BLaER1 (cell line): Measurements from ENCODE around the gene EED.

Source experiments
- H3K27ac ChIP-seq: shearing (Covaris generic); formaldehyde crosslinking; 2 replicates; pipeline ENCODE4 v1.8.1; 2022
- H3K27me3 ChIP-seq: shearing (Covaris generic); formaldehyde crosslinking; 2 replicates; pipeline ENCODE4 v1.8.1; 2022
- H3K36me3 ChIP-seq: shearing (Covaris generic); formaldehyde crosslinking; 2 replicates; pipeline ENCODE4 v1.8.1; 2022
- H3K4me1 ChIP-seq: shearing (Covaris generic); formaldehyde crosslinking; 2 replicates; pipeline ENCODE4 v1.8.1; 2022
- H3K4me2 ChIP-seq: shearing (Covaris generic); formaldehyde crosslinking; 2 replicates; pipeline ENCODE4 v1.8.1; 2022
- H3K4me3 ChIP-seq: shearing (Covaris generic); formaldehyde crosslinking; 2 replicates; pipeline ENCODE4 v1.8.1; 2022
- H3K9ac ChIP-seq: shearing (Covaris generic); formaldehyde crosslinking; 2 replicates; pipeline ENCODE4 v1.8.1; 2022
- H3K9me3 ChIP-seq: shearing (Covaris generic); formaldehyde crosslinking; 2 replicates; pipeline ENCODE4 v1.8.1; 2022
- H4K20me1 ChIP-seq: shearing (Covaris generic); formaldehyde crosslinking; 2 replicates; pipeline ENCODE4 v1.8.1; 2022
- Cebpa-rat ChIP-seq: shearing (Covaris generic); IDR thresholded peaks from 2 replicates; pipeline ENCODE4 v1.8.1; 2022

EED gene

DNA sequence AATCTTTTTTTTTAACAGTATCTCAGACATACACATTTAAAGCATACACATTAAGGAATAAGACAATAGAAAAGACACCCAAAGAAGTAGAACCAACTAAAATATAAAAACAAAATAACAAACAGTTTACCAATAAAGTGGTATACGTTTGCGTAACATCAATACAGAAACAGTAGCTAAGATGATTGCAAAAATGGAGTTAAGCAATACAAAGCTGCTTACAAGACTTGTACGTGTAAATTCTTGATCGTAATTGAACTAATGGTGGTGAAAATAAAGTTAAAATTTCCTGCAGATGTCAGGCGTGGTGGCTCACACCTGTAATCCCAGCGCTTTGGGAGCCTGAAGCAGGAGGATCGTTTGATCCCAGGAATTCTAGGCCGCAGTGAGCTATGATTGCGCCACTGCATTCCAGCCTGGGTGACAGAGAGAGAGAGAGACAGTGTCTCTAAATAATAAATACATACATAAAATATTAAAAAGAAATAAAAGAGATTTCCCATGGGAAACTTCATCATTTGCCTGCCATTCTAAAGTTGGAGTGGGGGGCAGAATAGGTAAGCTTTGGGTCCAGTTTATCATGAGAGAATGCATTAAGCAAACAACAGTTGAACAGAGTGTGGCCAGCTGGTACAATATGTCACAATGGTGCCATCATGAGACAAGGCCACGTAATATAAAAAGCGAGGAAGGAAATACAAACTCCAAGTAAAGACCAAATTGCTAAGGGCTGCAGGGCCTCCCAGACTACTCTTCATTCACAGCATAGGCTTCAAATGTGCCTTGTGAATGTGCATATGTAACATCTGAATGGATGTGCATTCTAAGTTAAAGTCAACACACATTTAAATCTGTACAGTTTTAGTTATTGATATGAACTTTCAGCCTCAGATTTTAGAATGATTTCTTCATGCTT lies 38.9 kb upstream of the EED start:
- H3K4me1 ChIP-seq: peaks cover 25% of the 10 kb centered on the region
- no peaks in the 10 kb centered on the region for H3K36me3 ChIP-seq
- no peak overlapping the region for H3K4me2 ChIP-seq
- H3K27me3 ChIP-seq: no peaks in the 10 kb centered on the region
- no peak overlapping the region for H3K4me3 ChIP-seq
- no peaks in the 10 kb centered on the region for H4K20me1 ChIP-seq
- no peaks in the 10 kb centered on the region for H3K9me3 ChIP-seq
- no peak overlapping the region for H3K9ac ChIP-seq
- no peak for TF ChIP-seq Cebpa-rat
- H3K27ac ChIP-seq: no peak overlapping the region

DNA sequence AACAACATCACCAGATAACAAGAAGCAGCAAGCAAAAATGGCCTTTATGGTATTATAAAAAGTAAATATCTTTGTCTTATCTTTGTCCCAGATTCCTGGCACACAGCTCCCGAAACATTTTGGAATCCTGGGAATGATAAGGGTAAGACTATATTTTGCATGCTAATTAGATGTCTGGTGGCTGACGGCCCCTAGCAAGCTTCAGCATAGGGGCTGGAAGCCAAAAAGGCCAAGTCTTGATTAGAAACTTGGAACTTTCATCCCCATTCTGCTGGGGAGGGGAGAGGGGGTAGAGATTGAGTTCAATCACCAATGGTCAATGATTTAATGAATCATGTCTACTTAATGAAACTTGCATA lies 38.2 kb upstream of the EED start:
- no peaks in the 10 kb centered on the region for H3K27me3 ChIP-seq
- no peak for TF ChIP-seq Cebpa-rat
- no peak overlapping the region for H3K9ac ChIP-seq
- H3K36me3 ChIP-seq: no peaks in the 10 kb centered on the region
- H3K9me3 ChIP-seq: no peaks in the 10 kb centered on the region
- no peak overlapping the region for H3K4me3 ChIP-seq
- no peaks in the 10 kb centered on the region for H4K20me1 ChIP-seq
- H3K4me2 ChIP-seq: no peak overlapping the region
- H3K27ac ChIP-seq: no peak overlapping the region
- peaks cover 25% of the 10 kb centered on the region for H3K4me1 ChIP-seq

GRCh38 chr11:86207413-86207812 lies 37.1 kb upstream of the EED start:
- H4K20me1 ChIP-seq: no peaks in the 10 kb centered on the region
- no peak overlapping the region for H3K4me3 ChIP-seq
- no peak overlapping the region for H3K9ac ChIP-seq
- H3K9me3 ChIP-seq: no peaks in the 10 kb centered on the region
- no peaks in the 10 kb centered on the region for H3K27me3 ChIP-seq
- H3K27ac ChIP-seq: no peak overlapping the region
- no peak overlapping the region for H3K4me2 ChIP-seq
- peaks cover 19% of the 10 kb centered on the region for H3K4me1 ChIP-seq
- H3K36me3 ChIP-seq: no peaks in the 10 kb centered on the region
- no peak for TF ChIP-seq Cebpa-rat

- no peak overlapping the region for H3K4me2 ChIP-seq
- no peak overlapping the region for H3K27ac ChIP-seq
- H3K36me3 ChIP-seq: no peaks in the 10 kb centered on the region
- no peak overlapping the region for H3K4me3 ChIP-seq
- H3K9ac ChIP-seq: no peak overlapping the region
- H3K27me3 ChIP-seq: no peaks in the 10 kb centered on the region
- H3K4me1 ChIP-seq: peaks cover 10% of the 10 kb centered on the region; the same call in 1 of the 2 replicates
- H4K20me1 ChIP-seq: no peaks in the 10 kb centered on the region
- TF ChIP-seq Cebpa-rat: no peak
- no peaks in the 10 kb centered on the region for H3K9me3 ChIP-seq
These were observed 36.0 kb upstream of the EED start for GRCh38 chr11:86208572-86208971.

DNA sequence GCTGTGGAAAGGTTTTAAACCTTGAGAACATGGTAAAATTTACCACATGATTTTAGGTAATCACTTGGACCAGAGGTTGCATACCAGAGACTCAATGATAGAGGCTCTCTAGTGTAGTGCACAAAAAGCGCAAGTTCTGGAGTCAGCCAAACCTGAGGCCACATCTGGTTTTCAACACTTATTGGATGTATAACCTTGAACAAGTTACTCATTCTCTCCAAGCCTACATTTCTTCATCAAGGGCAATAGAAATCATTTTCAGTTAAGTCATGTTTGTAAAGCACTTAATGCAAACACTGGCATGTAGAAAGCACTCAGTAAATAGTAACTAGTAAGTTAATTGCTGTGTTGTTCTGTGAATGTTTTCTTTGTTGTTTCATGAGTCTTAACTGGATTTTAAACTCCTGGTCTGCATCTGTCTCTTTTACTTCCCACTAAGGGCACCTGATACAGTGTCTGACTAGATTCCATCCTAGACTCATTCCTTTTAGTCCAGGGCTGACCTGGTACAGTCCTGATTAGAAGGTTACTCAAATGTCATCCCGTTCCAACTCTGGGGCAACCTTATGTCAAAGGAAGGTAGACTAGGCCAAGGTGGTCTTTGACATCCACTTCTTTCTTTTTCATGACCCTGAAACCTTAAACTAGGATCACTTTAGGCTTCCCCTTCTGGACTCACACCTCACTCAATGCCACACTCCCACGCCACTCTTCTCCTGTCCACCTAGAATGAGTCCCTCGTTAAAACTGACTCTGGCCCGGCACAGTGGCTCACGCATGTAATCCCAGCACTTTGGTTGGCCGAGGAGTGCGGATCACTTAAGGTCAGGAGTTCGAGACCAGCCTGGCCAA lies 34.5 kb upstream of the EED start:
- Histone ChIP-seq H3K36me3 (no peaks in the 10 kb centered on the region), H3K9ac (no peak overlapping the region), H3K27me3 (no peaks in the 10 kb centered on the region), H3K4me3 (no peak overlapping the region), H4K20me1 (no peaks in the 10 kb centered on the region), H3K4me1 (no peaks in the 10 kb centered on the region), H3K4me2 (no peak overlapping the region), H3K27ac (no peak overlapping the region), H3K9me3 (no peaks in the 10 kb centered on the region)
- TF ChIP-seq Cebpa-rat: no peak

GRCh38 chr11:86210898-86211297 lies 33.7 kb upstream of the EED start:
- no peaks in the 10 kb centered on the region for H3K27me3 ChIP-seq
- no peaks in the 10 kb centered on the region for H3K9me3 ChIP-seq
- no peaks in the 10 kb centered on the region for H3K4me1 ChIP-seq
- no peaks in the 10 kb centered on the region for H4K20me1 ChIP-seq
- no peaks in the 10 kb centered on the region for H3K36me3 ChIP-seq
- H3K4me2 ChIP-seq: no peak overlapping the region
- H3K27ac ChIP-seq: no peak overlapping the region
- TF ChIP-seq Cebpa-rat: no peak
- no peak overlapping the region for H3K9ac ChIP-seq
- no peak overlapping the region for H3K4me3 ChIP-seq

DNA sequence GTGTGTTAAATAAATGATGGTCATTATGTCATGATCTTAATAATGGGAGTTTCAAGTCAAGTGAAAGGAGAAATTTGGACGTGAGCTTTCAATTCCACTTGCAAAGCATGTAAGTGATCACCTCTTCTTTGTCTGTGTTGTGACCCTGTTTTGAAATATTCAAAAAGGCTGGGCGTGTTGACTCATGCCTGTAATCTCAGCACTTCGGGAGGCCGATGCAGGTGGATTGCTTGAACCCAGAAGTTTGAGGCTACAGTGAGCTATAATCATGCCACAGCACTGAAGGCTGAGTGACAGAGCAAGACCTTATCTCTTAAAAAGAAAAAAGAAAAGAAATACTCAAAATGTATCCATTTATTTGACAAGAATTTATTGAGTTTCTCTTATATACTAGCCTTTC lies 32.9 kb upstream of the EED start:
- H3K9me3 ChIP-seq: no peaks in the 10 kb centered on the region

GRCh38 chr11:86212019-86212611 lies 32.4 kb upstream of the EED start:
- no peak for TF ChIP-seq Cebpa-rat
- Histone ChIP-seq H3K9me3 (no peaks in the 10 kb centered on the region), H3K4me2 (no peak overlapping the region), H3K27ac (no peak overlapping the region), H4K20me1 (no peaks in the 10 kb centered on the region), H3K9ac (no peak overlapping the region), H3K27me3 (no peaks in the 10 kb centered on the region), H3K36me3 (no peaks in the 10 kb centered on the region), H3K4me1 (no peaks in the 10 kb centered on the region), H3K4me3 (no peak overlapping the region)

More for the DNA sequence above, 32.9 kb upstream of the EED start:
- no peak overlapping the region for H3K27ac ChIP-seq
- no peaks in the 10 kb centered on the region for H3K27me3 ChIP-seq
- H3K36me3 ChIP-seq: no peaks in the 10 kb centered on the region
- H3K4me1 ChIP-seq: no peaks in the 10 kb centered on the region
- H4K20me1 ChIP-seq: no peaks in the 10 kb centered on the region
- no peak overlapping the region for H3K9ac ChIP-seq
- H3K4me2 ChIP-seq: no peak overlapping the region
- no peak for TF ChIP-seq Cebpa-rat
- H3K4me3 ChIP-seq: no peak overlapping the region

DNA sequence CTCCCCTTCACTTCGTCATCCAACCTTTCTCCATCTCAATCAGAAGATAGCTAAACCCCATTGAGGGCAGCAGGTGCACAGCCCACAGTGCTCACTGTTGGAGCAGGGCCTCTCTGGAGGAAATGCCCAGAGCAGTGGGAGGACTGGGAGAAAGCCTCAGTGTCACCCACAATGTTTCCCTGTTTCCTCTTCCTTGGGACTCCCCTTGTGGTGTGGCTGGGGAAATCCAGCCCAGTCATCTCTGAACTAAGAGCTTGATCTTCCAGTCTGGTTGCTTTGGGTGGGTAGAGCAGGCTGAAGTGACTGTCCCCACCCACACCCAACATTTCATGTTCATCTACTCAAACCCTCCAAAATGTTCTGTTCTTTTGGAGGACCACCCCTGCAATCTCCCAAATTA lies 29.8 kb upstream of the EED start:
- Histone ChIP-seq H3K27ac (no peak overlapping the region), H3K9me3 (no peaks in the 10 kb centered on the region), H4K20me1 (no peaks in the 10 kb centered on the region), H3K27me3 (no peaks in the 10 kb centered on the region), H3K4me1 (no peaks in the 10 kb centered on the region), H3K36me3 (no peaks in the 10 kb centered on the region), H3K4me3 (no peak overlapping the region), H3K9ac (no peak overlapping the region), H3K4me2 (no peak overlapping the region)
- TF ChIP-seq Cebpa-rat: no peak
